DND-41 (cell line): ENCODE measurements around the gene ZRANB3.
"Not testable (repeated sequence)": the region's sequence is repeated elsewhere in the genome, so short reads cannot be mapped to it uniquely, and the experiment has no call there.

Source experiments
- ATAC-seq: fragments of 200-7000 bp; cut with Tn5 transposase; 3 replicates; pipeline ENCODE4 v1.9.1; 2021; ENCODE audit warnings: low read depth; ENCODE audit not compliant: insufficient read depth
- DNase-seq: peaks from one replicate; pipeline ENCODE4 v3.0.0-alpha.2; 2020
- H2AFZ ChIP-seq: 2 replicates; pipeline ENCODE4 v1.6.0; 2012; ENCODE audit warnings: low read depth, low read length
- H3K27ac ChIP-seq: 2 replicates; pipeline ENCODE4 v1.5.1; 2012; ENCODE audit warnings: low read length, inconsistent platforms
- H3K27me3 ChIP-seq: fragments of 200-600 bp; sonication (generic); 2 replicates; pipeline ENCODE4 v1.6.0; 2012; ENCODE audit warnings: low read length, mild to moderate bottlenecking, inconsistent platforms; ENCODE audit not compliant: insufficient read depth, poor library complexity
- H3K36me3 ChIP-seq: 2 replicates; pipeline ENCODE4 v1.5.1; 2012; ENCODE audit warnings: low read length, inconsistent platforms; ENCODE audit not compliant: insufficient read depth
- H3K4me1 ChIP-seq: 2 replicates; pipeline ENCODE4 v1.5.1; 2012; ENCODE audit warnings: mild to moderate bottlenecking, low read length; ENCODE audit not compliant: insufficient read depth
- H3K4me2 ChIP-seq: 2 replicates; pipeline ENCODE4 v1.6.0; 2012; ENCODE audit warnings: mild to moderate bottlenecking, moderate library complexity, low read length, inconsistent platforms; ENCODE audit not compliant: insufficient read depth
- H3K4me3 ChIP-seq, 2 experiments: fragments of 200-600 bp in 1 of 2; shearing (Covaris generic) in 1 of 2; 2 replicates each; pipeline ENCODE4 v1.5.1; 2012 to 2016; ENCODE audit warnings: inconsistent platforms in 2 of 2, low read length in 2 of 2, mild to moderate bottlenecking in 2 of 2, low read depth in 1 of 2, moderate library complexity in 1 of 2
- H3K79me2 ChIP-seq: 2 replicates; pipeline ENCODE4 v1.6.0; 2012; ENCODE audit warnings: low read length, inconsistent platforms; ENCODE audit not compliant: insufficient read depth
- H3K9ac ChIP-seq: 2 replicates; pipeline ENCODE4 v1.6.0; 2012; ENCODE audit warnings: low read depth, mild to moderate bottlenecking, inconsistent platforms, low read length, moderate library complexity
- H3K9me3 ChIP-seq: 2 replicates; pipeline ENCODE4 v1.5.1; 2012; ENCODE audit warnings: low read length, moderate library complexity, mild to moderate bottlenecking, inconsistent platforms; ENCODE audit not compliant: insufficient read depth, severe bottlenecking
- H4K20me1 ChIP-seq: 2 replicates; pipeline ENCODE4 v1.6.0; 2012; ENCODE audit warnings: low read length; ENCODE audit not compliant: insufficient read depth
- CTCF ChIP-seq: IDR thresholded peaks from 2 replicates; pipeline ENCODE4 v1.5.1; 2012; ENCODE audit warnings: borderline replicate concordance, low read length, moderate library complexity, mild to moderate bottlenecking; ENCODE audit not compliant: poor library complexity, severe bottlenecking; ENCODE audit errors: extremely low read depth
- EZH2 ChIP-seq: IDR thresholded peaks from 3 replicates; pipeline ENCODE4 v1.6.1; 2012; ENCODE audit warnings: borderline replicate concordance, low read depth, mild to moderate bottlenecking, moderate library complexity, low read length, inconsistent platforms; ENCODE audit not compliant: severe bottlenecking

Gene ZRANB3

GRCh38 chr2:135093670-135094330 lies 437.2 kb downstream of the ZRANB3 start:
- H3K4me3 ChIP-seq, result no peak overlapping the region
- no peak overlapping the region for H3K9ac ChIP-seq
- TF ChIP-seq EZH2 (no peak), CTCF (no peak)
- H3K27ac ChIP-seq, result no peak overlapping the region
- no peak for DNase-seq
- no peaks in the 10 kb centered on the region for H3K79me2 ChIP-seq
- H4K20me1 ChIP-seq, result no peaks in the 10 kb centered on the region
- ATAC-seq, result no peak
- H3K4me1 ChIP-seq, result no peaks in the 10 kb centered on the region
- no peak overlapping the region for H3K4me2 ChIP-seq
- H3K27me3 ChIP-seq, result no peaks in the 10 kb centered on the region
- H3K9me3 ChIP-seq, result no peaks in the 10 kb centered on the region
- no peak overlapping the region for H2AFZ ChIP-seq
- H3K36me3 ChIP-seq, result peaks cover 23% of the 10 kb centered on the region; the same call in 1 of the 2 replicates

- H3K79me2 ChIP-seq, result peaks cover under 1% of the 10 kb centered on the region; the same call in 1 of the 2 replicates
- H3K9ac ChIP-seq, result no peak overlapping the region
- no peak overlapping the region for H3K4me2 ChIP-seq
- TF ChIP-seq CTCF (no peak), EZH2 (no peak)
- H3K4me3 ChIP-seq, result no peak overlapping the region
- no peaks in the 10 kb centered on the region for H3K9me3 ChIP-seq
- H3K27ac ChIP-seq, result no peak overlapping the region
- H4K20me1 ChIP-seq, result no peaks in the 10 kb centered on the region
- no peaks in the 10 kb centered on the region for H3K4me1 ChIP-seq
- DNase-seq (no peak), ATAC-seq (no peak)
- H3K36me3 ChIP-seq, result peaks cover 23% of the 10 kb centered on the region; the same call in 1 of the 2 replicates
- no peaks in the 10 kb centered on the region for H3K27me3 ChIP-seq
- no peak overlapping the region for H2AFZ ChIP-seq
These were observed 437.8 kb downstream of the ZRANB3 start for GRCh38 chr2:135093193-135093592.

GRCh38 chr2:135091681-135092080 lies 439.3 kb downstream of the ZRANB3 start:
- no peaks in the 10 kb centered on the region for H4K20me1 ChIP-seq
- no peak for ATAC-seq
- H3K27me3 ChIP-seq, result no peaks in the 10 kb centered on the region
- H3K9me3 ChIP-seq, result no peaks in the 10 kb centered on the region
- no peak overlapping the region for H3K27ac ChIP-seq
- H3K79me2 ChIP-seq, result peaks cover 8% of the 10 kb centered on the region
- DNase-seq, result no peak
- no peak overlapping the region for H2AFZ ChIP-seq
- H3K4me1 ChIP-seq, result no peaks in the 10 kb centered on the region
- no peak overlapping the region for H3K4me3 ChIP-seq
- H3K4me2 ChIP-seq, result no peak overlapping the region
- TF ChIP-seq CTCF, result no peak
- TF ChIP-seq EZH2, result no peak
- H3K9ac ChIP-seq, result no peak overlapping the region
- peaks cover 23% of the 10 kb centered on the region; the same call in 1 of the 2 replicates for H3K36me3 ChIP-seq

- not testable (repeated sequence) for DNase-seq, H3K27me3 ChIP-seq, H2AFZ ChIP-seq, H3K27ac ChIP-seq, ATAC-seq, H3K4me1 ChIP-seq, H3K4me2 ChIP-seq, H3K9me3 ChIP-seq, H3K9ac ChIP-seq, H4K20me1 ChIP-seq, H3K4me3 ChIP-seq
- Histone ChIP-seq H3K36me3 (peaks cover 16% of the 10 kb centered on the region; the same call in 1 of the 2 replicates), H3K79me2 (peaks cover 15% of the 10 kb centered on the region)
These were observed 441.4 kb downstream of the ZRANB3 start for GRCh38 chr2:135089597-135089996.
